ENCODE measurements around the gene PCOLCE2. TPM values are rescaled to one million over a fixed set of nuclear protein-coding genes. Genes with fewer than 3 reads are reported as not detected.
A peak's percentile ranks its signal among the peaks of the same experiment; 100 is the strongest.

Gene PCOLCE2
- total and polyA plus RNA-seq, 2 donors, result 2.0 to 4.7 TPM

- H3K27me3 ChIP-seq (ENCODE audit: control insufficient read depth in 2 of 2, insufficient read depth in 1 of 2, low read length in 1 of 2), result no peaks in the 10 kb centered on the region
- H3K36me3 ChIP-seq (ENCODE audit: control insufficient read depth in 2 of 2, insufficient read depth in 2 of 2, low read length in 1 of 2), result no peaks in the 10 kb centered on the region
- H3K9me3 ChIP-seq (ENCODE audit: control insufficient read depth in 2 of 2, insufficient read depth in 1 of 2, low read length in 1 of 2), result no peaks in the 10 kb centered on the region
- H3K4me1 ChIP-seq (ENCODE audit: control insufficient read depth in 2 of 2, insufficient read depth in 2 of 2, low read length in 2 of 2), result no peaks in the 10 kb centered on the region
- no peak overlapping the region for H3K27ac ChIP-seq (ENCODE audit: low read depth in 1 of 2, low read length in 1 of 2)
- no peak for DNase-seq (ENCODE audit: low read depth in 6 of 9, low spot score in 9 of 9)
- no peak overlapping the region for H3K4me3 ChIP-seq (ENCODE audit: low read length in 2 of 2)
- 95% methylated on average over 3 of the region's 3 CpGs for WGBS
These were observed 79.6 kb downstream of the PCOLCE2 start for GRCh38 chr3:142809259-142809658.

DNA sequence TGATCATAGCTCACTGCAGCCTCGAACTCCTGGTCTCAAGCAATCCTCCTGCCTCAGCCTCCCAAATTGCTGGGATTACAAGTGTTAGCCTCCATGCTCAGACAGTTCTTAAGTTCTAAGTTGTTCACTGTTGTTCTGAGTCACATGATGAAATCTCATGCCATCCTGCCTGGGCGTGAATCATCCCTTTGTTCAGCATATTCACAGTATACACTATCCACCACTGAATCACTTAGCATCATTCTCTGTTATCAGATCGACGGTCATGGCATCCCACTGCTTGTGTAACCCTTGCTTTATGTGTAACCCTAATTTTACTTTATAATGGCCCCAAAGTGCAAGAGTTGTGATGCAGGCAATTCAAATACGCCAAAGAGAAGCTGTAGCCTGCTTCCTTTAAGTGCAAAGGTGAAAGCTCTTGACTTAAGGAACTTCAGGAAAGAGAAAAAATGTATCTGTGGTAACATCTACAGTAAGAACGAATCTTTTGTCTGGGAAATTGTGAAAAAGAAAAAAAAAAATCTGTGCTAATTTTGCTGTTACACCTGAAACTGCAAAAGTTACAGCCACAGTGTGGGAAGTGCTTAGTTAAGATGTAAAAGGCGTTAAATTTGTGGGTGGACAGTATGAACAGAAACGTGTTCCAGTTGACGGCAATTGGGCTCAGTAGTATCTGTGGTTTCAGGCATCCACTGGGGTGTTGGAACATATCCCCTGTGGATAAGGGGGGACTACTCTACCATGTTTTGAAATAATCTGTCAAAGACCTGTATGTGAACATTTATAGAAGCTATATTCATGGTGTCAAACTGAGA is 80.6 kb downstream of the PCOLCE2 start:
- H3K4me3 ChIP-seq (ENCODE audit: low read length in 2 of 2), result no peak overlapping the region
- H3K9me3 ChIP-seq (ENCODE audit: control insufficient read depth in 2 of 2, insufficient read depth in 1 of 2, low read length in 1 of 2), result no peaks in the 10 kb centered on the region
- no peak for DNase-seq (ENCODE audit: low read depth in 6 of 9, low spot score in 9 of 9)
- WGBS, result 94% methylated on average over 9 of the region's 9 CpGs
- H3K4me1 ChIP-seq (ENCODE audit: control insufficient read depth in 2 of 2, insufficient read depth in 2 of 2, low read length in 2 of 2), result no peaks in the 10 kb centered on the region
- H3K27me3 ChIP-seq (ENCODE audit: control insufficient read depth in 2 of 2, insufficient read depth in 1 of 2, low read length in 1 of 2), result no peaks in the 10 kb centered on the region
- H3K27ac ChIP-seq (ENCODE audit: low read depth in 1 of 2, low read length in 1 of 2), result no peak overlapping the region
- H3K36me3 ChIP-seq (ENCODE audit: control insufficient read depth in 2 of 2, insufficient read depth in 2 of 2, low read length in 1 of 2), result no peaks in the 10 kb centered on the region

GRCh38 chr3:142802891-142803290 is 86.0 kb downstream of the PCOLCE2 start:
- Histone ChIP-seq H3K4me1 (ENCODE audit: control insufficient read depth in 2 of 2, insufficient read depth in 2 of 2, low read length in 2 of 2) (no peaks in the 10 kb centered on the region), H3K36me3 (ENCODE audit: control insufficient read depth in 2 of 2, insufficient read depth in 2 of 2, low read length in 1 of 2) (no peaks in the 10 kb centered on the region), H3K4me3 (ENCODE audit: low read length in 2 of 2) (no peak overlapping the region), H3K27ac (ENCODE audit: low read depth in 1 of 2, low read length in 1 of 2) (no peak overlapping the region), H3K27me3 (ENCODE audit: control insufficient read depth in 2 of 2, insufficient read depth in 1 of 2, low read length in 1 of 2) (no peaks in the 10 kb centered on the region), H3K9me3 (ENCODE audit: control insufficient read depth in 2 of 2, insufficient read depth in 1 of 2, low read length in 1 of 2) (no peaks in the 10 kb centered on the region)
- no peak for DNase-seq (ENCODE audit: low read depth in 6 of 9, low spot score in 9 of 9)
- 94% methylated on average over 1 of the region's 1 CpG for WGBS

- H3K36me3 ChIP-seq (ENCODE audit: control insufficient read depth in 2 of 2, insufficient read depth in 2 of 2, low read length in 1 of 2), result no peaks in the 10 kb centered on the region
- no peak for DNase-seq (ENCODE audit: low read depth in 6 of 9, low spot score in 9 of 9)
- H3K9me3 ChIP-seq (ENCODE audit: control insufficient read depth in 2 of 2, insufficient read depth in 1 of 2, low read length in 1 of 2), result no peaks in the 10 kb centered on the region
- 96% methylated on average over 2 of the region's 2 CpGs for WGBS
- no peak overlapping the region for H3K4me3 ChIP-seq (ENCODE audit: low read length in 2 of 2)
- no peaks in the 10 kb centered on the region for H3K27me3 ChIP-seq (ENCODE audit: control insufficient read depth in 2 of 2, insufficient read depth in 1 of 2, low read length in 1 of 2)
- H3K27ac ChIP-seq (ENCODE audit: low read depth in 1 of 2, low read length in 1 of 2), result no peak overlapping the region
- H3K4me1 ChIP-seq (ENCODE audit: control insufficient read depth in 2 of 2, insufficient read depth in 2 of 2, low read length in 2 of 2), result no peaks in the 10 kb centered on the region
These were observed 87.1 kb downstream of the PCOLCE2 start for GRCh38 chr3:142801746-142802145.

DNA sequence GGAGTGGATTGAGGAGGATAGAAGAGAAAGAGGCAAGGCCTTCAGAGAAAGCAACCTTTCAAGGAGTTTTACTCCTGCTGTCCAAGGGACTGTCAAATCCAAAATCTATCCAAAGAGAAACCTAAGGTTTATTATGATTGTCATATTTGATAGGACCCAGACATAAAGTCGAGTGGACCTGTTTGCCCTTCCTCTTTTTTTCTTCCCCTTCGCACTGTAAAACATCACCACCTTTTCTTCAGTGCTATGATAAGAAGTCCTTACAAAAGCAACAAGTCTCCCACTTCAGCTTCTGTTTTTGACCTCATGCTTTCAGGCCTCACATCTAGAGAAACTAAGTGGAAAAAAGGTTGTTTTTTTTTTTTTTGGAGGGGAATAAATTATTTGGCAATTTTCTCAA is 92.1 kb downstream of the PCOLCE2 start:
- Histone ChIP-seq H3K27ac (ENCODE audit: low read depth in 1 of 2, low read length in 1 of 2) (no peak overlapping the region), H3K36me3 (ENCODE audit: control insufficient read depth in 2 of 2, insufficient read depth in 2 of 2, low read length in 1 of 2) (no peaks in the 10 kb centered on the region), H3K27me3 (ENCODE audit: control insufficient read depth in 2 of 2, insufficient read depth in 1 of 2, low read length in 1 of 2) (no peaks in the 10 kb centered on the region), H3K4me1 (ENCODE audit: control insufficient read depth in 2 of 2, insufficient read depth in 2 of 2, low read length in 2 of 2) (no peaks in the 10 kb centered on the region), H3K9me3 (ENCODE audit: control insufficient read depth in 2 of 2, insufficient read depth in 1 of 2, low read length in 1 of 2) (no peaks in the 10 kb centered on the region), H3K4me3 (ENCODE audit: low read length in 2 of 2) (no peak overlapping the region)
- WGBS, result 72% methylated on average over 2 of the region's 2 CpGs
- no peak for DNase-seq (ENCODE audit: low read depth in 6 of 9, low spot score in 9 of 9)

- Histone ChIP-seq H3K27me3 (ENCODE audit: control insufficient read depth in 2 of 2, insufficient read depth in 1 of 2, low read length in 1 of 2) (no peaks in the 10 kb centered on the region), H3K4me3 (ENCODE audit: low read length in 2 of 2) (no peak overlapping the region), H3K4me1 (ENCODE audit: control insufficient read depth in 2 of 2, insufficient read depth in 2 of 2, low read length in 2 of 2) (no peaks in the 10 kb centered on the region), H3K9me3 (ENCODE audit: control insufficient read depth in 2 of 2, insufficient read depth in 1 of 2, low read length in 1 of 2) (no peaks in the 10 kb centered on the region), H3K27ac (ENCODE audit: low read depth in 1 of 2, low read length in 1 of 2) (no peak overlapping the region), H3K36me3 (ENCODE audit: control insufficient read depth in 2 of 2, insufficient read depth in 2 of 2, low read length in 1 of 2) (no peaks in the 10 kb centered on the region)
- DNase-seq (ENCODE audit: low read depth in 6 of 9, low spot score in 9 of 9), result no peak
- WGBS, result 100% methylated on average over 1 of the region's 1 CpG
These were observed 93.6 kb downstream of the PCOLCE2 start for GRCh38 chr3:142795332-142795731.

GRCh38 chr3:142794508-142794907 is 94.4 kb downstream of the PCOLCE2 start:
- DNase-seq (ENCODE audit: low read depth in 6 of 9, low spot score in 9 of 9), result no peak
- Histone ChIP-seq H3K4me3 (ENCODE audit: low read length in 2 of 2) (no peak overlapping the region), H3K36me3 (ENCODE audit: control insufficient read depth in 2 of 2, insufficient read depth in 2 of 2, low read length in 1 of 2) (no peaks in the 10 kb centered on the region), H3K9me3 (ENCODE audit: control insufficient read depth in 2 of 2, insufficient read depth in 1 of 2, low read length in 1 of 2) (no peaks in the 10 kb centered on the region), H3K27ac (ENCODE audit: low read depth in 1 of 2, low read length in 1 of 2) (no peak overlapping the region), H3K27me3 (ENCODE audit: control insufficient read depth in 2 of 2, insufficient read depth in 1 of 2, low read length in 1 of 2) (no peaks in the 10 kb centered on the region), H3K4me1 (ENCODE audit: control insufficient read depth in 2 of 2, insufficient read depth in 2 of 2, low read length in 2 of 2) (no peaks in the 10 kb centered on the region)
- 94% methylated on average over 4 of the region's 4 CpGs for WGBS

GRCh38 chr3:142787719-142788118 is 101.2 kb downstream of the PCOLCE2 start:
- Histone ChIP-seq H3K4me3 (ENCODE audit: low read length in 2 of 2) (no peak overlapping the region), H3K4me1 (ENCODE audit: control insufficient read depth in 2 of 2, insufficient read depth in 2 of 2, low read length in 2 of 2) (no peaks in the 10 kb centered on the region), H3K27ac (ENCODE audit: low read depth in 1 of 2, low read length in 1 of 2) (no peak overlapping the region), H3K36me3 (ENCODE audit: control insufficient read depth in 2 of 2, insufficient read depth in 2 of 2, low read length in 1 of 2) (no peaks in the 10 kb centered on the region), H3K9me3 (ENCODE audit: control insufficient read depth in 2 of 2, insufficient read depth in 1 of 2, low read length in 1 of 2) (no peaks in the 10 kb centered on the region), H3K27me3 (ENCODE audit: control insufficient read depth in 2 of 2, insufficient read depth in 1 of 2, low read length in 1 of 2) (no peaks in the 10 kb centered on the region)
- DNase-seq (ENCODE audit: low read depth in 6 of 9, low spot score in 9 of 9), result peak in 1 of 9 donors; percentile 8
- WGBS, result 5% methylated on average over 1 of the region's 1 CpG

DNA sequence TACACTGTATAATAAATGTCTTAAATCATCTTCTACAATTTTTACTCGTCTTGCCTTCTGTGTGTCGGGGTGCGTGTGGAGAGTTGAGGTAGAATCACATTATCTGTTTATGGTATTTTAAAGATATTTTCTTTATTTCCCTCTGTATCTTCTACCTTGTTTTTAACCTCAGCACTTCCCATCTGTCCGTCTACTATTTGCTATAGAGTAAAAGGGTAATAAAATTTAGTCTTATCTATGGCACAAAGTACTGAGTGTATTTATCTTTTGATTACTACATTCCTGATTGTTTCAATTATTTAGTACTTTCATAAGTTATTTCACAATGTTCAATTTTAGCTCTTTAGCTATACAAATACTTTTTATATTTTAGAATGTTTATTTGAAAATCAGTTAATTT is 102.9 kb downstream of the PCOLCE2 start:
- DNase-seq (ENCODE audit: low read depth in 6 of 9, low spot score in 9 of 9), result no peak
- WGBS, result 98% methylated on average over 4 of the region's 4 CpGs
- no peaks in the 10 kb centered on the region for H3K9me3 ChIP-seq (ENCODE audit: control insufficient read depth in 2 of 2, insufficient read depth in 1 of 2, low read length in 1 of 2)

More for the DNA sequence above, 102.9 kb downstream of the PCOLCE2 start:
- H3K4me1 ChIP-seq (ENCODE audit: control insufficient read depth in 2 of 2, insufficient read depth in 2 of 2, low read length in 2 of 2), result no peaks in the 10 kb centered on the region
- H3K36me3 ChIP-seq (ENCODE audit: control insufficient read depth in 2 of 2, insufficient read depth in 2 of 2, low read length in 1 of 2), result no peaks in the 10 kb centered on the region
- H3K27me3 ChIP-seq (ENCODE audit: control insufficient read depth in 2 of 2, insufficient read depth in 1 of 2, low read length in 1 of 2), result no peaks in the 10 kb centered on the region
- no peak overlapping the region for H3K4me3 ChIP-seq (ENCODE audit: low read length in 2 of 2)
- H3K27ac ChIP-seq (ENCODE audit: low read depth in 1 of 2, low read length in 1 of 2), result no peak overlapping the region
